ENCODE measurements around the gene ADSS1. TPM values are rescaled to one million over a fixed set of nuclear protein-coding genes. Genes with fewer than 3 reads are reported as not detected.

ADSS1 gene
- total RNA-seq, 2 donors from 2014 or later: 18.3 to 44.4 TPM

GRCh38 chr14:104707608-104708595, 16.1 kb upstream of the ADSS1 start:
- Histone ChIP-seq H3K9me3 (no peaks in the 10 kb centered on the region), H3K4me3 (no peak overlapping the region), H3K27ac (no peak overlapping the region), H3K4me1 (replicated peaks) (no peaks in the 10 kb centered on the region), H3K27me3 (replicated peaks; ENCODE audit: insufficient read depth) (no peaks in the 10 kb centered on the region), H3K36me3 (peaks cover 0 to 4% of the 10 kb centered on the region in 2 donors)
- TF ChIP-seq POLR2AphosphoS5 (IDR thresholded peaks at IDR 0.05) (no peak), POLR2A (IDR thresholded peaks at IDR 0.05) (no peak), CTCF (IDR thresholded peaks at IDR 0.05) (no peak)
- intact Hi-C loops (cut with DNase I): loop anchor here (1.0 kb wide), 1 partner anchor 58 kb away; no protein-coding TSS in a partner anchor
- 66% methylated on average over 26 of the region's 34 CpGs for WGBS
- no peak for DNase-seq (ENCODE audit: low spot score)

DNA sequence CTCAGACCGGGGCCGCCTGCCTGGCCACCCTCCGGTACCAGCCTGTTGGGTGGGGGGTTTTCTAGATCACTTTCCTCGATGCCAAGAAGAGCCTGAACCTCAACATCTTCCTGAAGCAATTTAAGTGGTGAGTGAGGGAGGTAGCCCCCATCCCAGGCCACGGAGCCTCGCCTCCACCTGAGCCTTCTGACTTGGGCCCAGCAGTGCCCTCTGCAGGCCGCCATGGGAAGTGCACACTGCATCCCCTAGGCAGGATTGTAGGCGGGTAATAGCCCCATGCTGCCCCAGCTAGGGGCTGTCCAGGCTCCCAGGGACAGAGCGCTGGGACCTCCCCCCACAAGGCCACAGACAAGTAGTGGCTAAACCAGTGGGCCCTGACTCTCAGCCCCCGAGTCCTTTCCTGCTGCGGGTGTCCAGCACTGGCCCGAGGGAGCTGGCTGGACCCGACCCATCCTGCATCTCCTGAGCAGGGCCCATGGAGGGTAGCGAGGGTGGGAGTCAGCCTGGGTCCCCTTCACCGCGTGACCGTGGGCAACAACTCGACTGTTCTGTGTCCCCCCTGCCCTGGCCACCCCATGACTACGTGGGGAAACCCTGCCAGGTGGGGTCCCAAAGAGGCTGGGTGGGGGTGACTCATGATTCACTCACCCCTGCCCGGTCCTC, 15.3 kb upstream of the ADSS1 start:
- WGBS: 41% methylated on average over 19 of the region's 20 CpGs
- peak; percentile 42 for DNase-seq (ENCODE audit: low spot score)
- TF ChIP-seq CTCF (IDR thresholded peaks at IDR 0.05) (peak; percentile 88 to 97 (median 94)), POLR2AphosphoS5 (IDR thresholded peaks at IDR 0.05) (peak; percentile 24), POLR2A (IDR thresholded peaks at IDR 0.05) (no peak)
- no peaks in the 10 kb centered on the region for H3K4me1 ChIP-seq (replicated peaks)
- H3K36me3 ChIP-seq: peaks cover 0 to 7% of the 10 kb centered on the region in 2 donors
- no peak overlapping the region for H3K27ac ChIP-seq
- no peaks in the 10 kb centered on the region for H3K9me3 ChIP-seq
- no peak overlapping the region for H3K4me3 ChIP-seq
- intact Hi-C loops (cut with DNase I): loop anchor here (1.0 kb wide), 1 partner anchor 58 kb away; no protein-coding TSS in a partner anchor
- no peaks in the 10 kb centered on the region for H3K27me3 ChIP-seq (replicated peaks; ENCODE audit: insufficient read depth)

GRCh38 chr14:104709387-104710039, 14.5 kb upstream of the ADSS1 start:
- Histone ChIP-seq H3K4me1 (replicated peaks) (no peaks in the 10 kb centered on the region), H3K27ac (no peak overlapping the region), H3K9me3 (no peaks in the 10 kb centered on the region), H3K27me3 (replicated peaks; ENCODE audit: insufficient read depth) (no peaks in the 10 kb centered on the region), H3K36me3 (peaks cover 0 to 3% of the 10 kb centered on the region in 2 donors), H3K4me3 (no peak overlapping the region)
- intact Hi-C loops (cut with DNase I): no loop called here
- DNase-seq (ENCODE audit: low spot score): no peak
- WGBS: 83% methylated on average over 18 of the region's 18 CpGs
- TF ChIP-seq CTCF (IDR thresholded peaks at IDR 0.05) (no peak), POLR2A (IDR thresholded peaks at IDR 0.05) (no peak), POLR2AphosphoS5 (IDR thresholded peaks at IDR 0.05) (no peak)

GRCh38 chr14:104710071-104710735, 13.8 kb upstream of the ADSS1 start:
- no peak overlapping the region for H3K4me3 ChIP-seq
- no peaks in the 10 kb centered on the region for H3K27me3 ChIP-seq (replicated peaks; ENCODE audit: insufficient read depth)
- H3K36me3 ChIP-seq: peaks cover 0 to 3% of the 10 kb centered on the region in 2 donors
- DNase-seq (ENCODE audit: low spot score): no peak
- intact Hi-C loops (cut with DNase I): no loop called here
- no peaks in the 10 kb centered on the region for H3K9me3 ChIP-seq
- WGBS: 88% methylated on average over 29 of the region's 34 CpGs
- H3K4me1 ChIP-seq (replicated peaks): no peaks in the 10 kb centered on the region
- no peak overlapping the region for H3K27ac ChIP-seq
- TF ChIP-seq CTCF (IDR thresholded peaks at IDR 0.05) (no peak), POLR2A (IDR thresholded peaks at IDR 0.05) (no peak), POLR2AphosphoS5 (IDR thresholded peaks at IDR 0.05) (no peak)
